GM19395 (cell line): Measurements from ENCODE around the gene CFAP97D2.
"Not testable (repeated sequence)": the region's sequence is repeated elsewhere in the genome, so short reads cannot be mapped to it uniquely, and the experiment has no call there.

Experiments used
- ATAC-seq: cut with Tn5 transposase; IDR thresholded peaks from one replicate; pipeline ENCODE4 v1.9.1; 2021; ENCODE audit warnings: mild to moderate bottlenecking, moderate library complexity; ENCODE audit not compliant: unreplicated experiment

CFAP97D2 gene

GRCh38 chr13:114142640-114143490 is 36.2 kb upstream of the CFAP97D2 start:
- no peak for ATAC-seq

- no peak for ATAC-seq
Observed at GRCh38 chr13:114143806-114144605, 35.1 kb upstream of the CFAP97D2 start.

GRCh38 chr13:114144606-114145244 is 34.3 kb upstream of the CFAP97D2 start:
- ATAC-seq = no peak

- no peak for ATAC-seq
Observed at GRCh38 chr13:114145256-114145655, 33.8 kb upstream of the CFAP97D2 start.

- ATAC-seq = no peak
Observed at GRCh38 chr13:114145722-114146121, 33.3 kb upstream of the CFAP97D2 start.

DNA sequence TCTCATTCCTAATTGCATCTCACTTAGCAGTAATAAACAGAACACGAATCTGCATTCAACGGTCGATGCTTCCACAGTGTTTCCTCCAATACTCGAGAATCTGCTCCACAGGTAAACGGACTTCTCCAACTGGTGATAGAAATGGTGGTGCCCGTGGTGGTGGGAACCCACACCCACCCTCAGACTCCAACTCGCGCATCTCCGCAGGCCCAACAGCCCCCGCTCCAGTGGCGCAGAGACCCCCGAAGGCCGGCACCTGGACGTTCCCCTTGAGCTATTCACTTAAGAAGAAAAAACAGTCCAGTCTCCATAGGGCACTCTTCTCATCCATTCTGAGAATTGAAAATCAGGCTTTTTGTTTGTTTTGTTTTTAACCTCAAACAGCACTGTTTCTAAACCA is 32.9 kb upstream of the CFAP97D2 start:
- ATAC-seq = no peak

DNA sequence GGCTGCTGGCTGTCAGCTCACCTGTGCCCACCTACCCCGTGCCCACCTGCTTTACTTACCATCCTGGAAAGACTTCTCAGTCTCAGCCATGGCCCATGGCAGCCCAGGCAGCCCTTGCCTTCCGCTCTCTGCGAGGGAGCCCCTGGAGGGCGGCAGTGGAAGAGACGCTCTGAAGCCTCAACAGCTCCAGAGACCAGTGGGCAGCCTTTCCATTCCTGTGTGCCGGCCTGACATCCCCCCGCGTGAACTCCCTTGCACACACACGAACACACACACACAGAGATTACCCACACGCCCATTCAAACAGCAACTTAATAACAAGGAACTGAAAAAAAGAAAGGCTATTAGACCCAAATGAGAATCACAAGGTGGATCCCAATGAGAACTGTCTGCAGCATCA is 32.4 kb upstream of the CFAP97D2 start:
- no peak for ATAC-seq

DNA sequence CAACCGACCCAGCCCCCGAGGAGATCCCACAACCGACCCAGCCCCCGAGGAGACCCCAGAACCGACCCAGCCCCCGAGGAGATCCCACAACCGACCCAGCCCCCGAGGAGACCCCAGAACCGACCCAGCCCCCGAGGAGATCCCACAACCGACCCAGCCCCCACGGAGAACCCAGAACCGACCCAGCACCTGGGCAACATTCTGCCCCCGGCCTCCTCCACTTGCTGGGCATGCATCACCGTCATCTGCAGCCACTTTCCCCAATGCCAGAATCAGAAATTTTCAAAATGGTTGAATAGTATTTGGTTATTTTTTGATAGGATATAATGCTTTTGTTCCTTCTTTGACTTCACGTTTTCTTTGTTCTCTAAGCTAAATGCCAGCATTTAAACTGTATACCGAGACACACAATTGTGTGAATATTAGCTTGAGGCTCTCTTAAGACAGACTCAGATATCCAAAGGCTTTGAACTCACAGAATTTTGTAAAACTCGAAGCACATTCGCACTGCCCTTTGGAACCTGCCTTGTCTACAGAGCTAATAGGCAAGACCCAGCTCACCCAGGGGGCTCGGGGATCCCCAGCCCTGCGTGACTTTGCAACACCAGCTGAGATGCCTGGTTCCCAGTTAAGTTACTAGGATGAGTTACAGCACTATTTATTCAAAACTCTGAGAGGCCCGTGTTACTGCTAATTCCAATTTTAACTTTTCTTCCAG is 31.1 kb upstream of the CFAP97D2 start:
- peak; percentile 25 for ATAC-seq

DNA sequence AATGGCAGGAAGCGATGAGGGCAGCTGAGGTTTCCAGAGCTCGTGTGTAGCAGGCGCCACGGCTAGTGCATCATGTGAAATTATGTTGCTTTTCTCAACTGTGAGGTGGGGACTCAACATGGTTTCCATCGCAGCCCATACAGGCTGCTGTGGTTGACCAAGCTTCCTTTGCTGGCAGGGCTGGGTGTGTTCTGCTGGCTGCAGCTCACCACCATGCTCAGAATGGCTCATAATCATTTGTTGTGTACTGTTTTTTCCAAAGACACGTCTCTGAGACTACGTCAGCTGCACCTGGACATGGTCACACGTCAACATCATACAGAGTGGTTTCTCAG is 30.6 kb upstream of the CFAP97D2 start:
- ATAC-seq = peak; percentile 88

DNA sequence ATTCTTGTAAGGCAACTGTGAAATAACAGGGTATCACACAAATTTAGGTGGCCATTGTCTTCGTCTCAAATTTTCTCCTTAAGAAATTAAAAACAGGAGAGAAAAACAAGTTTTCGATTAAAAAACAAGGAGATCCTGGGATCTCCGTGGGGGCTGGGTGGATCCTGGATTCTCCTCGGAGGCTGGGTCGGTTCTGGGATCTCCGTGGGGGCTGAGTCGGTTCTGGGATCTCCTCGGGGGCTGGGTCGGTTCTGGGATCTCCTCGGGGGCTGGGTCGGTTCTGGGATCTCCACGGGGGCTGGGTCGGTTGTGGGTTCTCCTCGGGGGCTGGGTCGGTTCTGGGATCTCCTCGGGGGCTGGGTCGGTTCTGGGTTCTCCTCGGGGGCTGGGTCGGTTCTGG is 30.2 kb upstream of the CFAP97D2 start:
- not testable (repeated sequence) for ATAC-seq

GRCh38 chr13:114149774-114150740 is 29.0 kb upstream of the CFAP97D2 start:
- ATAC-seq = no peak

DNA sequence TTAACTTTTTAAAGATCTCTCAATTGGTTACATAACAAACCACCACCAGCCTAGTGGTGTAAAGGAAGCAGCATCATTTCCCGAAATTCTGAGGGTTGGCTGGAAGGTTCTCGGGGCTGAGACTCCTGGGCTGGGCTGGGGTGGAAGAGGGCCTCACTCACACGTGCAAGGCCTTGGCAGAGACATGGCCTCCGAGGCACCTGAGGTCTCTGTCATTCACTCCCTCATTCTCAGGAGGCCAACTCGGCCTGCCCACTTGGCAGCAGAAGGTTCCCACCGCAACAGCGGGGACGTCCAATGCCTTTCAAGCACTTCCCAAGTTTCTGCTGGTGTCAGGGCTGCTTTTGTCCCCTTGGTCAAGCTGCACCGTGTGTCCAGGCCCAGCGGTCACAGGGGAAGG is 28.0 kb upstream of the CFAP97D2 start:
- ATAC-seq = no peak

DNA sequence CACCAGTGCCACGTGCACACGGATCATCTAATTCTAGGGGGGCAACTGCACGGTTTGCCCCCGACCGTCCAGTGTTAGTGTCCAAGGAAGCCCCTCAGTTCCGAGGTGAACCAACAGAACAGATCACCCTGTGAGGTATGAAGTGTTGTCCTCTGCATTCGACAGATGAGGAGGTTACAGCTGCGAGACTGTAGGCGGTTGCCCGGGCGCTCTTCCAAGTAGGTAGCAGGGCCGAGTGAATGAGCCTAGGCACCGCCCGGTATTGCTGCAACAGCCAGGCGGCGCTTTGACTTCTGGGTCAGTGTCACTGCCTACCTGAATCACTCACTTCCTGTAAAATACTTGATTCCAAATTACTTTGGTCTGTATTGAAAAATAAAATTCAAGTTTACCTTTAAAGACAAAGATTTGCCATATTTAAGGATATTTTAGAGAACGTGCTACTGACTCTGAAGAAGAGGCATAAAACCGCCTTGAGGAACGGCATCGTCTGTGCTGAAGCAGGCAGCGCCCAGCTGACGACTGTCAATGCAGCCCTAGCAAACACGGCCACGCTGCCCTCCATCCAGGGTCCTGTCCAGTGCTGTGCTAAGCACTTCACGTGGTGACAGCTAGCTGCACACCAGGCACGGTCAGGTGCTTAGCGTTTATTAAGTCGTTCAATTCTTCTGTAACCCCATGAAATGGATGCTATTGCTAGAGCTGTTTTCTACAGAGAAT is 27.3 kb upstream of the CFAP97D2 start:
- ATAC-seq = no peak

GRCh38 chr13:114152285-114152645 is 26.8 kb upstream of the CFAP97D2 start:
- ATAC-seq = no peak

- ATAC-seq = no peak
Observed at GRCh38 chr13:114152831-114153371, 26.2 kb upstream of the CFAP97D2 start.

- ATAC-seq = no peak
Observed at GRCh38 chr13:114153485-114154080, 25.5 kb upstream of the CFAP97D2 start.

DNA sequence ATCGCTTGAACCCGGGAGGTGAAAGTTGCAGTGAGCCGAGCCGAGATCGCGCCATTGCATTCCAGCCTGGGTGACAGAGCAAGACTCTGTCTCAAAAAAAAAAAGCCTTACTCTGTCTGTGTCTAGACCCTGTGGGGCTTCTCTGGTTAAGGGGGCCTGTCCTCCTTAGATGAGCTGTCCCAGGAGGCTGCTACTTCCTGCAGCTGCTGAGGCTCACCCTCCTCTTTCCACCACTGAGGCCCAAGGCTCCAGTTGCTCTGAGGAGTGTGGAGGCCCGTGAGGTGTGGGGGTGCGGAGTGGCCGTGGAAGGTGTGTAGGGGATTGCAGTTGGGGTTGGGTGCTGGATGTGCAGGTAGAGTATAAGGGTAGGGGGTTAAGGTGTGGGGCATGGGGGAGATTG is 24.6 kb upstream of the CFAP97D2 start:
- ATAC-seq = no peak

GRCh38 chr13:114155320-114155719 is 23.7 kb upstream of the CFAP97D2 start:
- ATAC-seq = no peak
